Spinal cord (tissue), 10 donors: ENCODE results near the gene GCG. TPM values are rescaled to one million over a fixed set of nuclear protein-coding genes. Genes with fewer than 3 reads are reported as not detected.

ENCODE experiments used
- DNase-seq, 6 donors: peaks; one replicate each; pipeline versions ENCODE4 v3.0.0 to v3.0.0-alpha.2; 2013 to 2015; ENCODE audit warnings: low spot score in 6 of 6, low read depth in 4 of 6
- H3K27ac ChIP-seq: one replicate; pipeline ENCODE4 v1.5.1; 2013; ENCODE audit warnings: low read depth, low read length, control low read depth
- H3K27me3 ChIP-seq: one replicate; pipeline ENCODE4 v1.6.1; 2013; ENCODE audit warnings: low read length; ENCODE audit not compliant: control insufficient read depth, insufficient read depth
- H3K36me3 ChIP-seq: one replicate; pipeline ENCODE4 v1.6.1; 2013; ENCODE audit warnings: low read length; ENCODE audit not compliant: control insufficient read depth, insufficient read depth
- H3K4me1 ChIP-seq: one replicate; pipeline ENCODE4 v1.6.1; 2013; ENCODE audit warnings: low read length; ENCODE audit not compliant: control insufficient read depth, insufficient read depth
- H3K4me3 ChIP-seq: one replicate; pipeline ENCODE4 v1.5.1; 2013; ENCODE audit warnings: low read depth, low read length, control low read depth
- H3K9me3 ChIP-seq: one replicate; pipeline ENCODE4 v1.6.1; 2013; ENCODE audit warnings: low read length; ENCODE audit not compliant: control insufficient read depth, insufficient read depth
- WGBS: methylation state at CpG from one replicate; pipeline ENCODE4 v1.1.5; 2013; ENCODE audit warnings: missing lambda C conversion rate; ENCODE audit not compliant: insufficient coverage; 5-methylcytosine and 5-hydroxymethylcytosine counted together
- polyA plus RNA-seq, 2 donors: library from polyadenylated mRNA; unstranded; fragments of 120-200 nt; gene quantifications; one replicate each; pipeline ENCODE4 v1.2.1, GENCODE V29; 2013; ENCODE audit not compliant: insufficient read length in 2 of 2
- total RNA-seq, 2 donors: library from RNA; depleted of rRNA in 1 of 2; stranded (reverse); fragments of 120-200 nt in 1 of 2; fragments of >200 nt in 1 of 2; gene quantifications; one replicate each; pipeline versions ENCODE4 v1.2.3 to v1.2.4, GENCODE V29; 2013 to 2014
- donor health status: healthy.

Gene GCG
- total and polyA plus RNA-seq, 4 donors, result not detected

- DNase-seq, result peak in 1 of 6 donors; percentile 76
- no peaks in the 10 kb centered on the region for H3K36me3 ChIP-seq
- peaks cover 3% of the 10 kb centered on the region for H3K9me3 ChIP-seq
- H3K27ac ChIP-seq, result no peak overlapping the region
- H3K27me3 ChIP-seq, result no peaks in the 10 kb centered on the region
- H3K4me1 ChIP-seq, result no peaks in the 10 kb centered on the region
- no peak overlapping the region for H3K4me3 ChIP-seq
- WGBS, result no CpG with 5 or more reads among the region's 1 CpG
Observed at GRCh38 chr2:162126111-162126519, 25.9 kb downstream of the GCG start.

GRCh38 chr2:162125138-162125537 lies 26.9 kb downstream of the GCG start:
- Histone ChIP-seq H3K4me3 (no peak overlapping the region), H3K36me3 (no peaks in the 10 kb centered on the region), H3K9me3 (no peaks in the 10 kb centered on the region), H3K27me3 (no peaks in the 10 kb centered on the region), H3K27ac (no peak overlapping the region), H3K4me1 (no peaks in the 10 kb centered on the region)
- DNase-seq, result no peak
- 63% methylated on average over 2 of the region's 2 CpGs for WGBS

- H3K27me3 ChIP-seq, result no peaks in the 10 kb centered on the region
- H3K4me1 ChIP-seq, result no peaks in the 10 kb centered on the region
- no peaks in the 10 kb centered on the region for H3K36me3 ChIP-seq
- DNase-seq, result peak in 5 of 6 donors; percentile 63 to 91 (median 69)
- H3K9me3 ChIP-seq, result no peaks in the 10 kb centered on the region
- H3K27ac ChIP-seq, result no peak overlapping the region
- no peak overlapping the region for H3K4me3 ChIP-seq
- 56% methylated on average over 4 of the region's 9 CpGs for WGBS
Observed at GRCh38 chr2:162123806-162124758, 28.0 kb downstream of the GCG start.

DNA sequence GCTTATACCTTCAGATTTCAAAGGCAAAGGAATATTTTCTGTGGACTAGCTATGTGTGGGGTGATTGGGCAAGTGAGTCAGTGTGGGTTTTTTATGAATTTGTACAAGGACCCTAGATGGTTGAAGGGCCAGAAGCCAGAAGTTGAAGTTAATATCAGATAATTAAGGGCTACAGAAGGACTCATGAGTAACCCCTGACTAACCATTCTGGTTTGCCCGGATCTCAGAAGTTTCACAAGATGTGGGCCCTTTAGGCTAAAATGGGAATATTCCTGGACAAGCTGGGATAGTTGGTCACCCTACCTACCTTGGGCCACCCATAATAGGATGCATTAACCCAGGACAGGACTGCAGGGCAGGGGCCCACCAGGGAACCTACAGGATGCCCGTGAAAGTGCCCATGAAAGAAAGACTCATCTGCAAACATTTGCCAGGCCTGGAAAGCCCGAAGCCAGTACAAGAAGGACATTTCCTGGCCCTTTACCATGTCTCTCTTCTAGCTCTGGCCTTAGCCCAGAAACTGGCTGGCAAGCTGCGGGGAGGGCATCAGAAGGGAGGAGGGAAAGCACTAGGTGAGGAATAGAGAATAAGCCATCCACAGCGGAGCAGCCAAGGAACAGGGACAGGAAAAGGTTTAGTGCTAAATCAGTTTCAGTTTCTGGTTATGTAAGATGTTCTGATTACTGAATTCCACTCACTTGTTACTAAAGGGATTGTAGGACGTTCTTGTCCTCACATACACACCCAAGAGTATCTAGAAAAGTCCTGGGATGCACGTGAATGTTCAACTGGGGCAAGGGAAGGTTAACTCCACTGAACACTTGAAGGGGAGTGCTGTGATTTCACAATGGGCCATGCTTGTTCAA lies 33.6 kb downstream of the GCG start:
- H3K9me3 ChIP-seq, result no peaks in the 10 kb centered on the region
- no peaks in the 10 kb centered on the region for H3K36me3 ChIP-seq
- H3K4me3 ChIP-seq, result no peak overlapping the region
- DNase-seq, result peak in 3 of 6 donors; percentile 15 to 69 (median 17)
- WGBS, result 19% methylated on average over 4 of the region's 7 CpGs
- H3K4me1 ChIP-seq, result peaks cover 2% of the 10 kb centered on the region
- no peaks in the 10 kb centered on the region for H3K27me3 ChIP-seq
- H3K27ac ChIP-seq, result no peak overlapping the region

- Histone ChIP-seq H3K9me3 (no peaks in the 10 kb centered on the region), H3K4me1 (peaks cover 2% of the 10 kb centered on the region), H3K27ac (no peak overlapping the region), H3K36me3 (no peaks in the 10 kb centered on the region), H3K4me3 (no peak overlapping the region), H3K27me3 (no peaks in the 10 kb centered on the region)
- no peak for DNase-seq
Observed at GRCh38 chr2:162116352-162116751, 35.7 kb downstream of the GCG start.

DNA sequence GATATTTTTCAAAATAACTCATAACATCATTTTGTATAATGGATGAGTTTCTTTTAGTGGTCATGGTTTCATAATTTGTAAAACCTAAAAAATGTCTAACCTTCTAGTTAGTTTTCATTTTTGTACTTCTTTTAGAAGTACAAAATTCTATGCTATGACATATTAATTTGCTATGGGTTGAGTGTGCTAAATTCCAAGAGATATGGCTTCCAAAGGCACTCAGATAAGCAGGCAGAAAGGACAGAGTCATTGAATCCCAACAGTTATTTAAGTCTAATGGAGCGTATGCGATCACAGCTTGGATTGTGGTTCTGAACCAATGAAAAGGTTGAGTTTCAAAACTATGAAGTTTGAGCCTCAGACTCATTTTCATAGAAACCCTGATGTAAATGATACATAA lies 37.0 kb downstream of the GCG start:
- H3K36me3 ChIP-seq, result no peaks in the 10 kb centered on the region
- H3K4me3 ChIP-seq, result no peak overlapping the region
- no peak overlapping the region for H3K27ac ChIP-seq
- no peaks in the 10 kb centered on the region for H3K27me3 ChIP-seq
- no peak for DNase-seq
- peaks cover 2% of the 10 kb centered on the region for H3K4me1 ChIP-seq
- no peaks in the 10 kb centered on the region for H3K9me3 ChIP-seq
- whole genome bisulfite sequencing, result no CpG with 5 or more reads among the region's 2 CpGs

GRCh38 chr2:162114271-162114670 lies 37.8 kb downstream of the GCG start:
- H3K27me3 ChIP-seq, result no peaks in the 10 kb centered on the region
- H3K27ac ChIP-seq, result no peak overlapping the region
- peaks cover 2% of the 10 kb centered on the region for H3K4me1 ChIP-seq
- no peaks in the 10 kb centered on the region for H3K9me3 ChIP-seq
- peak in 1 of 6 donors; percentile 41 for DNase-seq
- WGBS, result no CpG with 5 or more reads among the region's 1 CpG
- H3K4me3 ChIP-seq, result no peak overlapping the region
- no peaks in the 10 kb centered on the region for H3K36me3 ChIP-seq

GRCh38 chr2:162113776-162114168 lies 38.3 kb downstream of the GCG start:
- Histone ChIP-seq H3K9me3 (no peaks in the 10 kb centered on the region), H3K4me3 (no peak overlapping the region), H3K36me3 (no peaks in the 10 kb centered on the region), H3K27me3 (no peaks in the 10 kb centered on the region), H3K27ac (no peak overlapping the region), H3K4me1 (peaks cover 2% of the 10 kb centered on the region)
- no CpG with 5 or more reads among the region's 1 CpG for WGBS
- DNase-seq, result peak in 1 of 6 donors; percentile 16

GRCh38 chr2:162113088-162113775 lies 38.8 kb downstream of the GCG start:
- no peak overlapping the region for H3K4me3 ChIP-seq
- peaks cover under 1% of the 10 kb centered on the region for H3K4me1 ChIP-seq
- no peaks in the 10 kb centered on the region for H3K9me3 ChIP-seq
- no peak for DNase-seq
- H3K27ac ChIP-seq, result no peak overlapping the region
- no peaks in the 10 kb centered on the region for H3K27me3 ChIP-seq
- H3K36me3 ChIP-seq, result no peaks in the 10 kb centered on the region
- 63% methylated on average over 3 of the region's 3 CpGs for whole genome bisulfite sequencing
